H1 (cell line): ENCODE data around the gene ATF7. TPM values are rescaled to one million over a fixed set of nuclear protein-coding genes. Genes with fewer than 3 reads are reported as not detected.

Source experiments
- CBX8 ChIP-seq: fragments of 300-800, 300-1000 bp; sonication (generic); IDR thresholded peaks from 2 replicates; pipeline ENCODE4 v1.7.1; 2016; ENCODE audit warnings: low read depth, low read length, borderline replicate concordance
- NANOG ChIP-seq: IDR thresholded peaks from 2 replicates; pipeline ENCODE4 v1.6.1; 2011; ENCODE audit warnings: low read length, low read depth, mild to moderate bottlenecking, inconsistent platforms; ENCODE audit not compliant: insufficient read depth, poor library complexity, severe bottlenecking
- polyA plus RNA-seq, 7 experiments: library from polyadenylated mRNA; depleted of rRNA in 3 of 7; stranded (reverse) in 5 of 7; unstranded in 2 of 7; fragments of >200 nt in 5 of 7; fragments of 200-250 nt in 2 of 7; gene quantifications; 1 replicate in 5 of 7; 2 replicates in 1 of 7; 4 replicates in 1 of 7; pipeline versions ENCODE4 v1.2.1 to v1.2.3, GENCODE V29; 2011 to 2013; ENCODE audit warnings: missing spikeins in 2 of 7, mixed read lengths in 2 of 7
- total RNA-seq: library from RNA; stranded (reverse); fragmentation: NEBNext Ultra II Directional; extraction: Animal tissue kit (Norgen Biotek cat#: 25700); gene quantifications from 2 replicates; pipeline ENCODE4 v1.2.1, GENCODE V29; 2021

The ATF7 gene
- total and polyA plus RNA-seq, 2 of the 8 experiments (the other 6 are each of a cell fraction or from before 2014, with no cell fraction given): 10.1 to 16.6 TPM

- TF ChIP-seq CBX8 (no peak), NANOG (no peak)
Observed at GRCh38 chr12:53532524-53533445, 93.4 kb downstream of the ATF7 start (continued).
